Osteoblast (primary cell): ENCODE data around the gene TGFBR2. TPM values are rescaled to one million over a fixed set of nuclear protein-coding genes. Genes with fewer than 3 reads are reported as not detected.

ENCODE experiments used
- DNase-seq: peaks from one replicate; pipeline ENCODE4 v3.0.0; 2011; ENCODE audit warnings: low spot score, mixed read lengths; ENCODE audit not compliant: insufficient read length; ENCODE audit errors: missing footprints
- H2AFZ ChIP-seq: 2 replicates; pipeline ENCODE4 v1.6.0; 2011; ENCODE audit warnings: mild to moderate bottlenecking, low read length
- H3K27ac ChIP-seq: 2 replicates; pipeline ENCODE4 v1.5.1; 2011; ENCODE audit warnings: mild to moderate bottlenecking, low read depth, low read length, moderate library complexity
- H3K27me3 ChIP-seq: 2 replicates; pipeline ENCODE4 v1.6.0; 2012; ENCODE audit warnings: mild to moderate bottlenecking, control low read depth, inconsistent platforms, low read length, moderate library complexity; ENCODE audit not compliant: insufficient read depth
- H3K36me3 ChIP-seq: 2 replicates; pipeline ENCODE4 v1.5.1; 2011; ENCODE audit warnings: mild to moderate bottlenecking, low read length, control low read depth, moderate library complexity; ENCODE audit not compliant: insufficient read depth
- H3K4me1 ChIP-seq: 2 replicates; pipeline ENCODE4 v1.5.1; 2011; ENCODE audit warnings: mild to moderate bottlenecking, low read length, control low read depth, moderate library complexity; ENCODE audit not compliant: insufficient read depth
- H3K4me2 ChIP-seq: 2 replicates; pipeline ENCODE4 v1.6.0; 2011; ENCODE audit warnings: mild to moderate bottlenecking, low read length; ENCODE audit not compliant: insufficient read depth
- H3K4me3 ChIP-seq: fragments of 200-600 bp; sonication (generic); 3 replicates; pipeline ENCODE4 v1.5.1; 2012; ENCODE audit warnings: mild to moderate bottlenecking, low read length, inconsistent platforms; ENCODE audit not compliant: insufficient read depth
- H3K79me2 ChIP-seq: 2 replicates; pipeline ENCODE4 v1.6.0; 2012; ENCODE audit warnings: mild to moderate bottlenecking, low read length, control low read depth, inconsistent platforms; ENCODE audit not compliant: insufficient read depth
- H3K9me3 ChIP-seq: 2 replicates; pipeline ENCODE4 v1.5.1; 2011; ENCODE audit warnings: low read depth, low read length, control low read depth
- H4K20me1 ChIP-seq: 2 replicates; pipeline ENCODE4 v1.6.0; 2012; ENCODE audit warnings: mild to moderate bottlenecking, low read length, control low read depth; ENCODE audit not compliant: insufficient read depth
- CTCF ChIP-seq: IDR thresholded peaks from 2 replicates; pipeline ENCODE4 v1.5.1; 2011; ENCODE audit warnings: mild to moderate bottlenecking, low read depth, low read length, moderate library complexity; ENCODE audit errors: extremely low read depth
- total RNA-seq: library from RNA; depleted of rRNA; stranded (reverse); fragments of >200 nt; gene quantifications from 2 replicates; pipeline ENCODE4 v1.2.3, GENCODE V29; 2012

The TGFBR2 gene
- total RNA-seq, 1 donor, result 118 TPM

- DNase-seq, result peak; percentile 48
- peaks cover 83% of the 10 kb centered on the region for H3K79me2 ChIP-seq
- H3K27me3 ChIP-seq, result no peaks in the 10 kb centered on the region
- no peak overlapping the region for H3K4me3 ChIP-seq
- peaks cover 13% of the 10 kb centered on the region for H4K20me1 ChIP-seq
- no peak for TF ChIP-seq CTCF
- H3K27ac ChIP-seq, result peak overlapping the region; percentile 80
- H3K36me3 ChIP-seq, result peaks cover 16% of the 10 kb centered on the region
- peak overlapping the region; percentile 20 for H3K4me2 ChIP-seq
- no peak overlapping the region for H2AFZ ChIP-seq
- no peaks in the 10 kb centered on the region for H3K9me3 ChIP-seq
- H3K4me1 ChIP-seq, result peaks cover 49% of the 10 kb centered on the region
Measured at GRCh38 chr3:30625541-30626438, 19.4 kb downstream of the TGFBR2 start.

GRCh38 chr3:30626443-30627180 lies 20.2 kb downstream of the TGFBR2 start:
- Histone ChIP-seq H4K20me1 (peaks cover 11% of the 10 kb centered on the region), H3K4me2 (peak overlapping the region; percentile 20), H3K36me3 (peaks cover 17% of the 10 kb centered on the region), H3K27me3 (no peaks in the 10 kb centered on the region), H3K27ac (peak overlapping the region; percentile 80), H3K9me3 (no peaks in the 10 kb centered on the region), H3K4me3 (no peak overlapping the region), H3K79me2 (peaks cover 84% of the 10 kb centered on the region), H2AFZ (no peak overlapping the region), H3K4me1 (peaks cover 53% of the 10 kb centered on the region)
- no peak for TF ChIP-seq CTCF
- no peak for DNase-seq

- H3K9me3 ChIP-seq, result no peaks in the 10 kb centered on the region
- peaks cover 49% of the 10 kb centered on the region for H3K4me1 ChIP-seq
- H3K79me2 ChIP-seq, result peaks cover 91% of the 10 kb centered on the region
- no peak overlapping the region for H3K4me3 ChIP-seq
- DNase-seq, result no peak
- no peak for TF ChIP-seq CTCF
- H3K36me3 ChIP-seq, result peaks cover 17% of the 10 kb centered on the region
- H3K27me3 ChIP-seq, result no peaks in the 10 kb centered on the region
- no peak overlapping the region for H3K4me2 ChIP-seq
- no peak overlapping the region for H3K27ac ChIP-seq
- peaks cover 11% of the 10 kb centered on the region for H4K20me1 ChIP-seq
- no peak overlapping the region for H2AFZ ChIP-seq
Measured at GRCh38 chr3:30628205-30628900, 22.0 kb downstream of the TGFBR2 start.
